Lower lobe of right lung (tissue), 2 donors: ENCODE results near the gene ALG10. TPM values are rescaled to one million over a fixed set of nuclear protein-coding genes. Genes with fewer than 3 reads are reported as not detected.
"Not testable (repeated sequence)": the region's sequence is repeated elsewhere in the genome, so short reads cannot be mapped to it uniquely, and the experiment has no call there.

ENCODE experiments used
- ATAC-seq, 2 donors: fragments of 200-7000 bp; cut with Tn5 transposase; one replicate each; pipeline ENCODE4 v1.9.1; 2020 to 2022; ENCODE audit warnings: mild to moderate bottlenecking in 2 of 2, moderate library complexity in 2 of 2
- DNase-seq: peaks from one replicate; pipeline ENCODE4 v3.0.0-alpha.2; 2020
- H3K27ac ChIP-seq: fragments of 200-600 bp; one replicate; pipeline ENCODE4 v1.8.0; 2022
- H3K27me3 ChIP-seq: fragments of 200-600 bp; one replicate; pipeline ENCODE4 v1.8.0; 2022; ENCODE audit warnings: low read depth
- H3K36me3 ChIP-seq: fragments of 200-600 bp; one replicate; pipeline ENCODE4 v1.8.0; 2022; ENCODE audit warnings: mild to moderate bottlenecking
- H3K4me1 ChIP-seq: fragments of 200-600 bp; one replicate; pipeline ENCODE4 v1.8.0; 2022
- H3K4me3 ChIP-seq: fragments of 200-600 bp; one replicate; pipeline ENCODE4 v1.8.0; 2022; ENCODE audit warnings: mild to moderate bottlenecking
- H3K9me3 ChIP-seq: fragments of 200-600 bp; one replicate; pipeline ENCODE4 v1.8.0; 2022
- CTCF ChIP-seq: fragments of 200-600 bp; IDR thresholded peaks from one replicate; pipeline ENCODE4 v1.8.0; 2022; ENCODE audit warnings: antibody characterized with exemption, mild to moderate bottlenecking
- intact Hi-C: fragments of 100-400 bp; cut with DNase I; formaldehyde crosslinking; loops from one replicate; pipeline ENCODE4 v1.11.0; 2022
- total RNA-seq: library from RNA; stranded (reverse); fragmentation: NEBNext Ultra II Directional; extraction: Animal tissue kit (Norgen Biotek cat#: 25700); gene quantifications from one replicate; pipeline ENCODE4 v1.2.1, GENCODE V29; 2021
- donor health status: DM: no; HTN: yes; CAD: no; lungs with severe emphysema.

The ALG10 gene
- total RNA-seq, 1 donor from 2014 or later = 10.0 TPM

DNA sequence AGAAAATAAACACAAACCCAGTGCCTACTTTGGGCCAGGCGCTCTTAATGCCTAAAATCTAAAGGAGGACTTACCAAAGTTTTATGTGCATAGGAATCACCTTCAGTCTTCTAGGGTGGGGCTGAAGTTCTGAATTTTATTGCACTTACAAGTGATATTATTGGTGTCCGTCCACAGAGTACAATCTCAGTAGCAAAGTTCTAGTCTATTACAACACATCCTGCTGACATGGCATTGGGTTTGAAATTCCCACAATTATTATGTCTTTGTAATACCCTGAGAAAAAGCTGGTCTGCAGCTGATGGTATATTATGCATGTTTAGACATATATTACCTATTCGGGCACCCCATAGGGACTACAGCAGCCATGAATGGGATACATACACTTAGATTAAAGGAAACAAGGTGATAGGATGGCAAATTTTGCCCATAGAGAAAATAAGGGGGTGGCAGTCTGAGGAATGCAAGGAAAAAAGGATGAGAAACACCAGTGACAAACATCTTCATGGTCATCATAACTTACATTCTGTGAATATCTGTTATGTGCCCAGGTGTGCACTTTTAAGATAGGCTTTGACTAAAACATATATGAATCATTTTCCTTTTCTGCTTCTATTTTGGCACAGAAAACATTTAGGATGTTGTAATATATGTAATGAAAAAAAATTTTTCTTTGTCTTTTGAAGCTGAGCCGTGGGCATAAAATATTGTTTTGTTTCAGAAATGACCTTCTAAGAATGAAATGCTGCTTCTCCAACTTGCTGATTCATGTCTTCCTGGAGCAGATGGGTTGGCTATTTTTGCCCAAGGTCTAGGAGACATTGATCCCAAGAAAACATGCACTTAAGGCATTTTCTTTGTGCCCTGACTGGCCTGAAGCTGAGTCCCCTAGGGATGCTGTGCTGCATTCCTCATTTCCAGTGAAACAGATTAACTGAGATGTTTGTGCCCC, 27.2 kb upstream of the ALG10 start:
- H3K4me1 ChIP-seq = no peaks in the 10 kb centered on the region
- no peak overlapping the region for H3K27ac ChIP-seq
- no peak for TF ChIP-seq CTCF
- H3K9me3 ChIP-seq = no peaks in the 10 kb centered on the region
- ATAC-seq = no peak
- DNase-seq = no peak
- intact Hi-C loops = no loop called here
- no peaks in the 10 kb centered on the region for H3K36me3 ChIP-seq
- peaks cover under 1% of the 10 kb centered on the region for H3K27me3 ChIP-seq
- H3K4me3 ChIP-seq = no peak overlapping the region

DNA sequence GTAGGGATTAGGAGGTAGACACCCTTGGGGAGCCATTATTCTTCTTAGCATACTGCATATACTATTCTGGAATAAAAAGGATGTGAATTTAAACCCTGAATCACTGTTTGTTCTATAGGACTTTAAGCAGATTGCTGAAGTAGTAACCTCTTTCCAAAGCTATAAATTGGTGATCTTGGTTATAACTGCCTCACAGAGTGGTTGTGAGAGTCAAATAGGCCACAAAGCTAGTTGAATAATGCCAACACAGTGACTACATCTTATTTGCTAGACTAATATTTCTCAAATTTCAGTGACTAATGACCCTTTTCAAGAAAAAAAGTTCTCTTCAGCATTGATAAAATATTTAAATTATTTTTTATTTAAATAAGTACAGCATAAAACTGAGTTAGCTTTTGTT, 13.5 kb upstream of the ALG10 start:
- ATAC-seq, H3K4me1 ChIP-seq, intact Hi-C loops: not testable (repeated sequence)

GRCh38 chr12:34016361-34016760, 5.9 kb upstream of the ALG10 start:
- no peak overlapping the region for H3K4me3 ChIP-seq
- H3K27me3 ChIP-seq = no peaks in the 10 kb centered on the region
- ATAC-seq (no peak), DNase-seq (no peak)
- no peaks in the 10 kb centered on the region for H3K36me3 ChIP-seq
- no peak for TF ChIP-seq CTCF
- intact Hi-C loops = no loop called here
- no peak overlapping the region for H3K27ac ChIP-seq
- peaks cover 4% of the 10 kb centered on the region for H3K4me1 ChIP-seq
- no peaks in the 10 kb centered on the region for H3K9me3 ChIP-seq

More for the DNA sequence above, 13.5 kb upstream of the ALG10 start:
- not testable (repeated sequence) for H3K27ac ChIP-seq, H3K27me3 ChIP-seq, H3K9me3 ChIP-seq, H3K4me3 ChIP-seq, DNase-seq, H3K36me3 ChIP-seq

GRCh38 chr12:34021071-34021470, 1.2 kb upstream of the ALG10 start:
- Histone ChIP-seq H3K27me3 (no peaks in the 10 kb centered on the region), H3K4me3 (no peak overlapping the region), H3K36me3 (peaks cover 13% of the 10 kb centered on the region), H3K9me3 (no peaks in the 10 kb centered on the region), H3K4me1 (peaks cover 17% of the 10 kb centered on the region), H3K27ac (no peak overlapping the region)
- TF ChIP-seq CTCF = no peak
- ATAC-seq (no peak), DNase-seq (no peak)
- intact Hi-C loops = no loop called here

DNA sequence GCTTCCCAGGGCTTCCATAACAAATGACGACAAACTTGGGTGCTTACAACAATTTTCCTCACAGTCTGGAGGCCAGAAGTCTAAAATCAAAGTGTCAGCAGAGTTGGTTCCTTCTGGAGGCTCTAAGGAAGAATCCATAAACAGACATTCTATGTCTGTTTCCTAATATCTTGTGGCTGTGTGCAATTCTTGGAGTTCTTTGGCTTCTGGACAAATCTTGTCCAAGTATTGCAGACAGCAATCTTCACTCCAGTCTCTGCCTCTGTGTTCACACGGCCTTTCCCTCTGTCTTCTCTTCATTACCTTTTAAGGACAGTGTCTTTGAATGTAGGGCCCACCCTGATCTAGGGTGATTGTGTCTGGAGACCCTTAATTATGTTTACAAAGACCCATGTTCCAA, 5.4 kb downstream of the ALG10 start:
- intact Hi-C loops = not testable (repeated sequence)

GRCh38 chr12:34030591-34030990, 8.3 kb downstream of the ALG10 start:
- Histone ChIP-seq H3K9me3 (no peaks in the 10 kb centered on the region), H3K36me3 (peaks cover 2% of the 10 kb centered on the region), H3K4me1 (no peaks in the 10 kb centered on the region), H3K27ac (no peak overlapping the region), H3K4me3 (no peak overlapping the region), H3K27me3 (no peaks in the 10 kb centered on the region)
- no peak for ATAC-seq
- no peak for DNase-seq
- TF ChIP-seq CTCF = no peak
- intact Hi-C loops = no loop called here

More for the DNA sequence above, 5.4 kb downstream of the ALG10 start:
- H3K36me3 ChIP-seq = peaks cover 13% of the 10 kb centered on the region
- not testable (repeated sequence) for H3K4me3 ChIP-seq, H3K27ac ChIP-seq, H3K27me3 ChIP-seq, H3K4me1 ChIP-seq, DNase-seq, H3K9me3 ChIP-seq, ATAC-seq
